Loucy (cell line): ENCODE measurements around the gene PRKN.
"Not testable (repeated sequence)": the region's sequence is repeated elsewhere in the genome, so short reads cannot be mapped to it uniquely, and the experiment has no call there.

Experiments
- H2AFZ ChIP-seq: fragments of 200-600 bp; sonication (generic); 2 replicates; pipeline ENCODE4 v1.6.0; 2016; ENCODE audit warnings: antibody characterized with exemption, mild to moderate bottlenecking, low read length, moderate library complexity
- H3F3A ChIP-seq: fragments of 200-600 bp; 2 replicates; pipeline ENCODE4 v1.6.0; 2016; ENCODE audit warnings: antibody characterized with exemption, low read depth, mild to moderate bottlenecking
- H3K27me3 ChIP-seq: fragments of 200-600 bp; sonication (generic); 2 replicates; pipeline ENCODE4 v1.6.1; 2014; ENCODE audit warnings: low read length, mild to moderate bottlenecking; ENCODE audit not compliant: insufficient read depth, poor library complexity, severe bottlenecking
- H3K36me3 ChIP-seq: fragments of 200-600 bp; sonication (generic); 2 replicates; pipeline ENCODE4 v1.6.1; 2016; ENCODE audit warnings: low read length; ENCODE audit not compliant: insufficient read depth
- H3K4me1 ChIP-seq: fragments of 200-600 bp; sonication (generic); 2 replicates; pipeline ENCODE4 v1.5.1; 2014; ENCODE audit warnings: low read length, mild to moderate bottlenecking; ENCODE audit not compliant: insufficient read depth, poor library complexity, severe bottlenecking
- H3K4me2 ChIP-seq: fragments of 200-600 bp; sonication (generic); 2 replicates; pipeline ENCODE4 v1.6.0; 2014; ENCODE audit warnings: antibody characterized with exemption, low read length, low read depth, mild to moderate bottlenecking; ENCODE audit not compliant: poor library complexity, severe bottlenecking
- H3K4me3 ChIP-seq: fragments of 200-600 bp; sonication (generic); 2 replicates; pipeline ENCODE4 v1.5.1; 2014; ENCODE audit warnings: low read length, mild to moderate bottlenecking, mixed read lengths; ENCODE audit not compliant: poor library complexity, severe bottlenecking
- H3K79me2 ChIP-seq: fragments of 200-600 bp; sonication (generic); 2 replicates; pipeline ENCODE4 v1.6.1; 2014; ENCODE audit warnings: low read length; ENCODE audit not compliant: insufficient read depth
- H3K9ac ChIP-seq: fragments of 200-600 bp; sonication (generic); 2 replicates; pipeline ENCODE4 v1.6.0; 2014; ENCODE audit warnings: mild to moderate bottlenecking, low read depth, low read length, moderate library complexity; ENCODE audit not compliant: poor library complexity, severe bottlenecking
- H3K9me2 ChIP-seq: fragments of 200-600 bp; sonication (generic); replicated peaks from 2 replicates; pipeline ENCODE4 v1.6.1; 2016; ENCODE audit warnings: low read depth, low read length, mixed read lengths
- H3K9me3 ChIP-seq: fragments of 200-600 bp; sonication (generic); 2 replicates; pipeline ENCODE4 v1.6.1; 2014; ENCODE audit warnings: mild to moderate bottlenecking, antibody characterized with exemption, low read length, low read depth; ENCODE audit not compliant: insufficient read depth
- H4K20me1 ChIP-seq: fragments of 200-600 bp; sonication (generic); 2 replicates; pipeline ENCODE4 v1.6.0; 2014; ENCODE audit warnings: antibody characterized with exemption, low read length, mild to moderate bottlenecking; ENCODE audit not compliant: insufficient read depth, poor library complexity, severe bottlenecking
- EZH2phosphoT487 ChIP-seq: fragments of 200-600 bp; IDR thresholded peaks from 2 replicates; pipeline ENCODE4 v1.6.1; 2018; ENCODE audit warnings: antibody characterized with exemption, mild to moderate bottlenecking, moderate library complexity, borderline replicate concordance
- TF ChIP-seq, protein P1 (sequence below): fragments of 200-600 bp; sonication (generic); conservative IDR thresholded peaks from 2 replicates; pipeline ENCODE4 v1.5.1; 2014; ENCODE audit warnings: mild to moderate bottlenecking, antibody characterized with exemption, low read length

PRKN gene

DNA sequence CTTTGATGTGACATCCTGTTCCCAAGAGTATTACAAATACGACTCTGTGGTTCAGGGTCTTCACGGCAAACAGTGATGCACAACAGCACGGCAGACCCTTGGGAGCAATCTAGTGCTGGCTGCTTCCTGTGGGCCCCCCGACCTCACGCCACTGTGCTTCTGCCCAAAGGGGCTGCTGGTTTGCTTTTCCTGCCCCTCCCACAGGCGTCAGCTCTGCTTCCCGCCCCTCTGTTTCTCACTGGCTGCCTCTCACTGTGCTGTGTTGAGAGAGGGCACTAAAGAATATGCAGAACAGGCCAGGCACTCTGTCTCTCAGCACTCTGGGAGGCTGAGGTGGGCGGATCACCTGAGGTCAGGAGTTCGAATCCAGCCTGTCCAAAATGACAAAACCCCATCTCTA, 899.2 kb downstream of the PRKN start:
- Histone ChIP-seq H3K9me2 (no peaks in the 10 kb centered on the region), H3K9ac (no peak overlapping the region), H4K20me1 (no peaks in the 10 kb centered on the region), H3K36me3 (no peaks in the 10 kb centered on the region), H3K79me2 (no peaks in the 10 kb centered on the region), H3K4me2 (peak overlapping the region; percentile 52), H3K4me1 (peaks cover 10% of the 10 kb centered on the region), H3K9me3 (peaks cover under 1% of the 10 kb centered on the region; the same call in 1 of the 2 replicates), H3K27me3 (no peaks in the 10 kb centered on the region), H2AFZ (no peak overlapping the region), H3F3A (no peaks in the 10 kb centered on the region), H3K4me3 (peak overlapping the region; percentile 48)
- TF ChIP-seq EZH2phosphoT487, result no peak
- TF ChIP-seq, protein P1, sequence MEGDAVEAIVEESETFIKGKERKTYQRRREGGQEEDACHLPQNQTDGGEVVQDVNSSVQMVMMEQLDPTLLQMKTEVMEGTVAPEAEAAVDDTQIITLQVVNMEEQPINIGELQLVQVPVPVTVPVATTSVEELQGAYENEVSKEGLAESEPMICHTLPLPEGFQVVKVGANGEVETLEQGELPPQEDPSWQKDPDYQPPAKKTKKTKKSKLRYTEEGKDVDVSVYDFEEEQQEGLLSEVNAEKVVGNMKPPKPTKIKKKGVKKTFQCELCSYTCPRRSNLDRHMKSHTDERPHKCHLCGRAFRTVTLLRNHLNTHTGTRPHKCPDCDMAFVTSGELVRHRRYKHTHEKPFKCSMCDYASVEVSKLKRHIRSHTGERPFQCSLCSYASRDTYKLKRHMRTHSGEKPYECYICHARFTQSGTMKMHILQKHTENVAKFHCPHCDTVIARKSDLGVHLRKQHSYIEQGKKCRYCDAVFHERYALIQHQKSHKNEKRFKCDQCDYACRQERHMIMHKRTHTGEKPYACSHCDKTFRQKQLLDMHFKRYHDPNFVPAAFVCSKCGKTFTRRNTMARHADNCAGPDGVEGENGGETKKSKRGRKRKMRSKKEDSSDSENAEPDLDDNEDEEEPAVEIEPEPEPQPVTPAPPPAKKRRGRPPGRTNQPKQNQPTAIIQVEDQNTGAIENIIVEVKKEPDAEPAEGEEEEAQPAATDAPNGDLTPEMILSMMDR, result no peak

DNA sequence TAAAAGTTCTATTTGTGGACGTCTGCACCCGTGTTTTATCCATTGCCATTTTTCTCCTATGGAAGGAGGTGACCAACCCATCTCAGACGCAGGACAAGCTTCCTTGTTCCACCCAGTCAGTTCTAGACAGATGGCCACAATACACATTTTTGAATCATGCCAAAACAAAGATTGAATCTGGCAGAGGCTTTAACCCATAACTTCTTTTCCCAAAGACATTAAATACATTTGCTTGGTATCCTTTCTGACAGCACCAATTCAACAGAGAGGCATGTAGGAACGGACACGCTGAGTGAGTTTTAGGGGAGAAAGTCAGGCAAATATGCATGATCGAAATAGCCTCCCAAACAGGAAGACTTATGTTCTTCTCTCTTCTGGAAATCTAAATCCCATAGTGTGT, 901.1 kb downstream of the PRKN start:
- TF ChIP-seq, protein P1, result no peak
- no peak for TF ChIP-seq EZH2phosphoT487
- Histone ChIP-seq H3K27me3 (no peaks in the 10 kb centered on the region), H3K4me2 (no peak overlapping the region), H3K9me2 (no peaks in the 10 kb centered on the region), H2AFZ (no peak overlapping the region), H3F3A (no peaks in the 10 kb centered on the region), H3K79me2 (no peaks in the 10 kb centered on the region), H3K4me1 (peaks cover 10% of the 10 kb centered on the region), H3K9ac (no peak overlapping the region), H3K9me3 (no peaks in the 10 kb centered on the region), H3K36me3 (no peaks in the 10 kb centered on the region), H4K20me1 (no peaks in the 10 kb centered on the region), H3K4me3 (no peak overlapping the region)

DNA sequence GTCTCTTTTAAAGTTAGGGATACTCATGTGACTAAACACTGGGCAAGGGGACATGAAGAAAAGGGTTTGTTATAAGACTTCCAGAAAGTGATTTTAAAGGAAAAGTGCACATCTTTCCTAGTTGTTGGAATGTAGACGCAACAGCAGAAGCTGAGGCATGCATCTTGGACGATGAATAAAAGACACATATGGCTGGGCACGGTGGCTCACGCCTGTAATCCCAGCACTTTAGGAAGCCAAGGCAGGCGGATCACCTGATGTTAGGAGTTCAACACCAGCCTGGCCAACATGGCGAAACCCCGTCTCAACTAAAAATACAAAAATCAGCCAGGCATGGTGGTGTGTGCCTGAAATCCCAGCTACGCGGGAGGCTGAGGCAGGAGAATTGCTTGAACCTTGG, 905.4 kb downstream of the PRKN start:
- H2AFZ ChIP-seq, H3K27me3 ChIP-seq, H3K79me2 ChIP-seq, H3K4me1 ChIP-seq, H3K9ac ChIP-seq, H3K36me3 ChIP-seq, H3K4me3 ChIP-seq, H3F3A ChIP-seq, H3K4me2 ChIP-seq, H4K20me1 ChIP-seq, H3K9me2 ChIP-seq, H3K9me3 ChIP-seq: not testable (repeated sequence)

DNA sequence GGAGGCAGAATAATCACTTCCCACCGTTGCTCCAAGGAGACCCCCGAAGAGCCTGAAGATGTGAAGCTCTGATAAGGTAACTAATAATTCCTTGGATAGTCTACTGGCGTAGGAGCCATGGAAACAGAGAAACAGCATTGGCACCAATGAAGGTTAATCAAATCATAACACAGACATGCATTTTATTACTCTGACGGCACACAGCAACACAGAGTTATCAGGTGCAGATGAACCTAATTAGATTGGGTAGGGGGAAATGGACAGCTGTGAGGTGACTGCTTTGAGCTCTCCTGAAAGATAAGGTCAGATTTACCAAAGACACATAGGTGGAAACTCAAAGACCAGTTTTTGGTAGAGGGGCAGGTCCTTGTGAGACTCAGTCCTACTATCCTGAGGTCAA, 909.7 kb downstream of the PRKN start:
- H3F3A ChIP-seq, result no peaks in the 10 kb centered on the region
- TF ChIP-seq EZH2phosphoT487, result no peak
- TF ChIP-seq, protein P1, result no peak

More for the DNA sequence above, 909.7 kb downstream of the PRKN start:
- H3K9ac ChIP-seq, result no peak overlapping the region
- no peaks in the 10 kb centered on the region for H3K36me3 ChIP-seq
- no peak overlapping the region for H3K4me3 ChIP-seq
- no peaks in the 10 kb centered on the region for H3K27me3 ChIP-seq
- no peaks in the 10 kb centered on the region for H4K20me1 ChIP-seq
- H3K4me2 ChIP-seq, result no peak overlapping the region
- H2AFZ ChIP-seq, result no peak overlapping the region
- H3K79me2 ChIP-seq, result no peaks in the 10 kb centered on the region
- no peaks in the 10 kb centered on the region; the same call in 1 of the 2 replicates for H3K9me3 ChIP-seq
- no peaks in the 10 kb centered on the region for H3K4me1 ChIP-seq
- no peaks in the 10 kb centered on the region for H3K9me2 ChIP-seq
